Vagina (tissue), 1 donor: ENCODE results near the gene ADD3. TPM values are rescaled to one million over a fixed set of nuclear protein-coding genes. Genes with fewer than 3 reads are reported as not detected.

Experiments
- small RNA-seq: library from RNA; depleted of rRNA; stranded (forward); fragments of <200 nt; gene quantifications from one replicate; pipeline ENCODE3, GENCODE V24; 2016
- total RNA-seq: library from RNA; depleted of rRNA; stranded (reverse); fragments of >200 nt; gene quantifications from one replicate; pipeline ENCODE4 v1.2.3, GENCODE V29; 2016

Gene ADD3
- total RNA-seq, 1 donor from 2014 or later = 114 TPM

Small RNA genes lying within 50 kb of the gene (small RNA-seq; reads per million reads assigned to genes)
- gene SNRPGP12 = not detected

Other genes starting within 250 kb of the ADD3 start
- 90.4 TPM for gene XPNPEP1, start 84.5 kb upstream of the ADD3 start, total RNA-seq
- 49.8 TPM for gene MXI1, start 199.6 kb downstream of the ADD3 start, total RNA-seq